Activated CD4-positive, CD25-positive, alpha-beta regulatory T cell treated with anti-CD3 and anti-CD28 coated beads, Interleukin-2, amount 50 U/mL, for 24 hours (primary cell): Measurements from ENCODE around the gene CENPP.
A peak's percentile ranks its signal among the peaks of the same experiment; 100 is the strongest.

ENCODE experiments used
- ATAC-seq, 2 donors: fragments of 150-1000 bp; cut with Tn5 transposase; one replicate each; pipeline ENCODE4 v1.10.0; 2021; ENCODE audit warnings: mild to moderate bottlenecking in 1 of 2, moderate library complexity in 1 of 2

CENPP gene

GRCh38 chr9:92325269-92325990 is at the start of gene CENPP, which contains the start of gene NOL8:
Gene CENPP (plus strand): TSS chr9:92325953.
Gene NOL8 (minus strand): TSS chr9:92325350. CDS start chr9:92324161, 1,189 bp downstream.
- peak; percentile 94 for ATAC-seq

GRCh38 chr9:92276331-92277032 is 49.3 kb upstream of the CENPP start:
- no peak for ATAC-seq

DNA sequence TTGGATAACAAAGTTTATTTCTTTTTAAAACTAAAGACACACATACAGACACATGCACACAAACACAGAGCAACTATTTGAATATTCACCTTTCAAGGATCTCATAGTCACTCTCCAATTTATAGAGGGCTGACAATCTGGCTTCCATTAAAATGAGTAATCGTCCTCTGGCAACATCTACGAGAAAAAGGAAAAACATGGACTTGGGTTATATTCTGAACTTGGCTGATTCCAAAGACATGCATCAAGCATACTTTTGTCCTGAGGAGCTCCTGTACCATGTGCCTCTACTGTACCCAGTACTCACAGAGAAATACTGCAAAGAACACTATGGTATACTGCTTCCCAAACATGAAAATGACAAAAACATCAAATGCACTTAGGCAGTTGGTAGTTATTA is 47.6 kb upstream of the CENPP start:
- ATAC-seq: no peak

GRCh38 chr9:92279302-92279701 is 46.5 kb upstream of the CENPP start:
- ATAC-seq: no peak

GRCh38 chr9:92289708-92290390 is 35.9 kb upstream of the CENPP start:
- ATAC-seq: no peak

DNA sequence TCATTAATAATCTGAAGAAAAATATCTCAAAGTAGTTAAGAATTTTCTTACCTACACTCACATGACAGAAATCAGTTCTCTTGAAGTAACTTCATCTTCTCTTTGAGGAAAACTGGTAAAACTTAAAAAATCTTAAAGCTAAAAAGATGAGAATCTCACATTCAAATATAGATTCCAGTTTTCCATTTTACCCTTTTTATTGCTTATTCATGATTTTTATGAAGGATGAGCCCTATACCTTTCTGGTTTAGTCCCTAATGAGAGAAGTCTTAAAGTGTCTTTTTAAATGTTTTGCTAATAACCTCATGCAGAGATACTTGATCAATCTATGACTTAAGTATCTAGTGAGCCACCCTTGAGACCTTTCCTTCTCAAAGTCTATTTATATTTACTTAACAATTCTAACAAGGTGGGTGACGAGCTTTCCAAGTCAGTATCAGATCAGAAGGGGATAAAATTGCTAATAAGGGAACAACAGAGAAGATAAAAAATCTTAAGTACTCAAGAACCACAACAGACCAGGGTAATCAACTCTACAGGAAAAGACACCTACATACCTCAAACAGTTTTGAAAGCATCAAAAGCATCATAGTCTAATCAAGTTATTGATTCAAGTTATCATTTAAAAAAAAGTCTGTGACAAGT is 34.8 kb upstream of the CENPP start:
- no peak for ATAC-seq

DNA sequence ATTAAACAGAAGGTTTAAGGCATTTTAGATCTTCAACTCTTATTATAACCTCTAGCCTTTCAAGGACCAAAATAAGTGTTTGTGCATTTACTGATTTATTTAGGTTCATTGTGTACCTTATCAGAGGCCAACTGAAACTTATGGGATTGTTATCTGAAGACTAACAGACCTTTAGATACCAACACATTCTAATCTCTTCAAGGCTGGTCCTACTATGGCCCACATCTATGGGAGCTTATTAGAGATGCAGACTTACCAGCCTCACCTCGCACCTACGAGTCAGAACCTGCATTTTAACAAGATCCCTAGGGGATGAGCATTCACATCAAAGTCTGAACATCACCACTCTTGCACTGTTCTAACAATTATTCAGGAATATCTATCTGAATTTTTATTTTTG is 34.2 kb upstream of the CENPP start:
- ATAC-seq: no peak

DNA sequence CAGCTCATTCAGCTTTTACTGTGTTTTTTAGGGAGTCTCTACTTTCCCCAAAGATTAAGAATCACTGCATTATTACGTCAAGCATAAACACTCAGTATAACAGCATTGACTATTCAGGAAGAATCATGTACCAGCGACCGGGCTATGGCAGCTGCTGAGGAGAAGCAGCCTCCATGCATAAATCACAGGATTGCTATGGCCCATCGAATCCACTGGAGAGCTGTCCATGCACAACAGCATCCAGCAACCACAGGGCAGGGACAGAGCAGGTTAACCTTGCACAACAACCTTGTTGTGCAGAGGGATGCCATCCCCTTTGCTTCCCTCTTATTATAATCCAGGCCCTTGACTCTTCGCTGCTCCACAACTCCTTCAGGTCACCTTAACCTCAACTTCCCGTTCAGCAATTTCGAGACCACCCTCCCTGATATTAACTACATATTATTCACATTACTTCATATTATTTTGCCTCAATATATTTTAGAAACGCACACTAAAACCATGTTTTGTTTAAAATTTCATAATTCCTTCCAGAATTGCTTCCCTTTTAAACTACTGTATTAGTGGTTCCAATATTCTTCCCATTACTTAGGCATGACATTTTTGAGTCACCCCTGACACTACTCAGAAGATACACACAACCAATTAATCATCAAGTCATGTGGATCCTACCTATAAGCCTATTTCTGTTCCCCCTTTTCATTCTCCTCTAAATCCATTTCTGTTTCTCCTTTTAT is 33.2 kb upstream of the CENPP start:
- peak; percentile 28 to 31 for ATAC-seq

DNA sequence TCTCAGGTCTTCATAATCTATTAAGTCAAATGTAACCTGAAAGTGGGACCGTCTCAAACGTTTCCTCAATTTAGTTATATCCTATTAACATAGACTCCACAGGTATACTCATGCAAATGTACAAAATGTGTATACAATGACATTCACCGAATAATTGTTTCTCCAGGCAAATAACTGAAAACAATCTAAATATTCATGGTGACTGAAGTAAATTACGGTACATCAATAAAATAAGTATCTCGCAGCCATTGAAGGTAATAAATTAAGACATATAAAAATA is 32.7 kb upstream of the CENPP start:
- no peak for ATAC-seq

GRCh38 chr9:92293452-92294296 is 32.1 kb upstream of the CENPP start, which contains the start of gene IARS1:
Gene IARS1 (minus strand): TSS chr9:92293697. CDS start chr9:92289419, 4,278 bp downstream.
- peak; percentile 97 for ATAC-seq

GRCh38 chr9:92294297-92294676 is 31.5 kb upstream of the CENPP start:
- no peak for ATAC-seq

DNA sequence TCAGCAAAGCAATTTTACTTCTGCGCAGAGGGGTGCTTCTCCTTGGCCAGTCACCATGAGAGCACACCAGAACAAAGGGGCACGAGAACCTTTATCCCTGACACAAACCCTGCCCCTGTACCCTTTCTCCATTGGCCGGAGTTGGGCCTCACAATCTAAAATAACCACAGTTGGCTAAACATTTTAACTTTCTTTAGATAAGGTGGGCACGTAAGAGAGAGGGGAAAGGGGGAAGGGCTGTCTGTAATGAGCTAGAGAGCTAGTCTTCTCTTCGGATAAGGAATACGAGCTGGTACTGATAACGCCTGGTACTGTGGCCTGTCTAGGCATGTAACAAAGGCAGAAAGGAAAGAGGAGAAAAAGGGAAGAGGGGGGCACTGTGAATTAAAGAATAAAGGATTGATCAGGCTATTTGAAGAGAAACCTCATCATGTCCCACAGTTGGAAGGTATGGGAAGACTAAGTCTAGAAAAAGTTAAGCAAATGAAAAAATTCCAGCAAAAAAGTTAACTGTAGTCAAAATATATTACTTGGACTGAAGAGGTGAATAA is 30.4 kb upstream of the CENPP start:
- ATAC-seq: no peak

DNA sequence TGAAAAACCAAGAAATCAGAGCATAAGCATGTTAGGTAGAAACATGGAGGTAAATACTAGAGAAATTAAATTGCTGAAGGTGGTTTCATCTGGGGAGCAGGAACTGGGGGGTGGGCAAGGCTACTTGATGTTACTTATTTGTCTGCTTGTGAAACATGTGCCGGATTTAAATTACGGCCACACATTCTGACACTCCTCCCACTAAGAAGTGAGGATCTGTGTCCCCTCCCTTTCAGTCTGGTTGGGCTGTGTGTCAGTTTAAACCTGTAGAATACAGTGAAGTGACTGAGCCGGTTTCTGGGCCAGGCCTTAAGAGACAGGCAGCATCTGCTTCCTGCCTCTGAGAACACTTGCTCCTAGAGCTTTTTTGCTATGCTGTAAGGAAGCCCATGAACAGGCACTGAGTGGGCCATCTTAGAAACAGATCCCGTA is 29.9 kb upstream of the CENPP start:
- no peak for ATAC-seq

DNA sequence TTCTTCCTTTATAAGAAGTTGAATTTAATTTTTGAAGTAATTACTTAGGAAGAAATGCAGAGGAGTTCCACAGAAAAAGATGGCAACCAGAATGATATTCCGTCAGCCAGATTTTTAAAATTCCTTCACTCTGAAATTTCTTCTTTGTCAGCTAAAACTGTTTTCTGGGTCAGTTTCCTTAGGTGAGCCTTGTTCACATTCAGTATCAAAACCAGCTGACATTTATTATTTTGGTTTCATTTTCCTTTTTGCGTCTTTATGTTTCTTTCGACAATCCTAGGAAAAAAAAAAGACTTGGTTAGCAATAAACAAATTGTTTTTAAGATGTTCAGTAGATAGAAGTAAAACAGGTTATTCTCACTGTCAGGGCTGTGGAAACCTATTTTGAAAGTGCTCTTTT is 28.1 kb upstream of the CENPP start:
- no peak for ATAC-seq

DNA sequence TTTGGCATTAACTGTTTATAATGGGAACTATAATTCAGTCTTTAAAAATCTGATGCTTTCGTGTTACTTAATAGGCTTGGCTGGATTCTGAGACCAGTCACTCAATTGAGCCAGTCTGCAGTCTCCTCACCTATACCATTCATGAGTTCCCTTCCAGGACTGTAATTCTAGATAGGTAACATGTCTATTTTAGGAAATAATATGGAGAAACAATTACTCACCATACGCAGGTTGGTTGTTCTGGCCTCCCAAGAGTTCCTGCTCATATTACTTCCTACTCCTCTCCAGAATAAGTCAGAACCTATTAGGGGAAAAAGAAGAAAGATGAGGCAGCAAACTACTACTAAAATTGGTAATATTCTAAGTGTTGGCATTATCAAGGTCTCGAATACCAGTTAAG is 27.7 kb upstream of the CENPP start:
- ATAC-seq: no peak

DNA sequence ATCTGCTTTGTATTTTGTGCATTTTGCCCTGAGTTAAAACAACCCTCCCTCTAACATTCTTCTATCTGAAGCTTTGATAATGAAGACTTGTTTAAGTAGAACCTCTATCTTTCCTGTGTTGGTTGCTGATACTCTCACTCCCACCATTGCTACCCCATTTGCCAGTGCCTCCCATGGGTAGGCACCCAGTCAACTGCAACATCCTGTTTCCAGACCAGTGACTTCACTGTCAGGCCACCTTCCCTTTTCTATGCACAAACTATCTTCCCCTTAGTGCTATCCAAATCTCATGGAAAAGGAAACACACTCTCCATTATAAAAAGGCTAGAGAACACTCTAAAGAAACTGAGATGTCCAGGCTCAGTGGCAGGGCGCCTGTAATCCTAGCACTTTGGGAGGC is 26.6 kb upstream of the CENPP start:
- ATAC-seq: no peak

- no peak for ATAC-seq
Measured at GRCh38 chr9:92300936-92301335, 24.8 kb upstream of the CENPP start.

DNA sequence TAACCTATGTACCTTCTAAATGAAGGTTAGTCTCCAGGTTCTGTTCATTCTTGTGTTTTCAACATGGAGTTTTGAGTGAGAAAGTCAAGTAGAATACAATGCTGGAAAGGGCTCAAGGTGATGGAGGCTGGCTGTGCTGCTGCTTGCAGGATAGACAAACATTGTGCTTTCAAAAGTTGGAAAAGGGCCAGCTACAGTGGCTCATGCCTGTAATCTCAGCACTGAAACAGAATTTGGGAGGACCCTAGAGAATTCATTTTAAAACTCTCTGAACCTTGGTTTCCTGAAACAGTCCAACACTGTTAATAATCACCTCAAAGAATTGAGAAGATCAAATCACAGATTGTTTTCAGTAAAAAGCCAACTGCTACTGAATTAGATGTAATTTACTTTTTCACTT is 16.9 kb upstream of the CENPP start:
- ATAC-seq: no peak

DNA sequence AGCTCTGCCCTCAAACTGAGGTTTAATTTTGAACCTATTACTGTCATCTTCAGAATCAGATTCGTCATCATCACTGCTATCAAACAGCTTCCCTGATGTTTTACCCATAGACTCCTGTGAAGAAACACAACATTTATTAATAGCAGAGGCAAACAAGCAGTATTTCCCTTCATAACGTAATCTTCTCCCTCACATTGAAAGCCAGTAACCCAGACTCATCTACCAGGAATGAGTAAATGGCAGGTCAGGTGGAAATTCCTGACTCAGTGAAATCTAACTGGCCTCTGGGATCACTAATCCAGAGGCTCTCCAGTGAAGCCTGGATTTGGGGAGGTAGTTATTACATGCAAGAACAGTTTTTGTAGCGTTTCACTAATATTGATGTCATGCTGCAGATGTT is 15.2 kb upstream of the CENPP start:
- ATAC-seq: no peak

GRCh38 chr9:92312887-92313623 is 12.7 kb upstream of the CENPP start:
- no peak for ATAC-seq

DNA sequence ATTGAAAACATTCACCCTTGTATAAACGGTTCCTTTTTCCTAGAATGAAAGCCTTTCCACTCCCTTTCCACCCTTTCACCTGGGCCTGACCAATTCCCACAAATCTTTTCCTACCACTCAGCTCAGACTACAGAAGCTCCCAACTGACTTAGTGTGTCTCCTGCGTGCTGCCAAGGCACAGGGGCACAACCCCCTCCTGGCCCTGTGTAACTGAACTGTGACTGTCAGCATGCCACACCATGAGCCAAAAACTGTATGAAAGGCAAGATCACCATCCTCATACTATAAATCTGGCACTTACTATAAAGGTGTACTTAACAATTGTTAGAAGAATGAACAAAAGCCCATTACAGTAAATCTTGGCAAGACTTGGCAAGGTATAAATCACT is 12.1 kb upstream of the CENPP start:
- no peak for ATAC-seq
